ENCODE measurements around the gene AMPH. TPM values are rescaled to one million over a fixed set of nuclear protein-coding genes. Genes with fewer than 3 reads are reported as not detected.

Gene AMPH
- total RNA-seq, 1 experiment from 2014 or later, result not detected

GRCh38 chr7:38518541-38518940 is 112.6 kb downstream of the AMPH start:
- no peak overlapping the region for H2AFZ ChIP-seq (ENCODE audit: low read depth, low read length, poor library complexity, severe bottlenecking)
- ChIA-PET RAD21 (ENCODE audit: low non-redundant PET in 1 of 2, low total read pairs in 2 of 2, uncharacterized antibody in 2 of 2, unreplicated experiment in 2 of 2) (no interaction called here), CTCF (no interaction called here), POLR2A (no interaction called here)
- DNase-seq (ENCODE audit: low read depth, low spot score) (no peak), ATAC-seq (no peak)
- H3K4me1 ChIP-seq (ENCODE audit: control insufficient read depth in 1 of 2, insufficient read depth in 2 of 2, low read length in 2 of 2), result no peaks in the 10 kb centered on the region
- BruUV-seq (replicated peaks), result no TSS peak
- H3K27me3 ChIP-seq (ENCODE audit: insufficient read depth, low read length), result peaks cover 7% of the 10 kb centered on the region; the same call in 1 of the 2 replicates
- H3K79me2 ChIP-seq (ENCODE audit: insufficient read depth, low read length), result no peaks in the 10 kb centered on the region
- H3K9me2 ChIP-seq (ENCODE audit: insufficient read depth), result no peaks in the 10 kb centered on the region
- no peak overlapping the region for H3K4me2 ChIP-seq (ENCODE audit: low read length)
- intact Hi-C loops (cut with micrococcal nuclease), result no loop called here
- H3K36me3 ChIP-seq (ENCODE audit: control insufficient read depth in 1 of 2, insufficient read depth in 2 of 2, low read length in 2 of 2), result no peaks in the 10 kb centered on the region
- H3K9ac ChIP-seq (ENCODE audit: low read length), result no peak overlapping the region
- TF ChIP-seq POLR2A (IDR thresholded peaks at IDR 0.05; ENCODE audit: borderline replicate concordance, extremely low read depth, insufficient read depth, insufficient read length), result no peak
- no peak for TF ChIP-seq ATF3 (IDR thresholded peaks at IDR 0.05)
- no peak for TF ChIP-seq CTCF (IDR thresholded peaks at IDR 0.05 in 2 of 3, conservative IDR thresholded peaks at IDR 0.05 in 1 of 3; ENCODE audit: borderline replicate concordance in 1 of 3, insufficient read depth in 1 of 3, low read depth in 2 of 3, low read length in 2 of 3)
- TF ChIP-seq ZBTB33 (IDR thresholded peaks at IDR 0.05; ENCODE audit: extremely low read depth, insufficient replicate concordance, low read length), result no peak
- TF ChIP-seq POLR2AphosphoS5 (IDR thresholded peaks at IDR 0.05; ENCODE audit: low read depth, low read length), result no peak
- no peak for TF ChIP-seq CEBPB (IDR thresholded peaks at IDR 0.05; ENCODE audit: low read depth)
- TF ChIP-seq TCF7L2 (IDR thresholded peaks at IDR 0.05; ENCODE audit: borderline replicate concordance, extremely low read depth, insufficient read depth, insufficient read length), result no peak
- TF ChIP-seq ELF1 (IDR thresholded peaks at IDR 0.05; ENCODE audit: borderline replicate concordance, low read depth), result no peak
- no peak overlapping the region for H3K27ac ChIP-seq (ENCODE audit: low read depth, low read length)
- H3K4me3 ChIP-seq (replicated peaks in 1 of 2; ENCODE audit: low read depth in 1 of 2, low read length in 2 of 2), result no peak overlapping the region
- no peaks in the 10 kb centered on the region for H4K20me1 ChIP-seq (ENCODE audit: insufficient read depth)
- no peaks in the 10 kb centered on the region for H3K9me3 ChIP-seq (ENCODE audit: control insufficient read depth in 1 of 2, insufficient read depth in 1 of 2, low read depth in 1 of 2, low read length in 2 of 2)

All from HCT116 (cell line).